ENCODE measurements around the gene FCSK. TPM values are rescaled to one million over a fixed set of nuclear protein-coding genes. Genes with fewer than 3 reads are reported as not detected.

FCSK gene
- total RNA-seq, 3 donors from 2014 or later (not counting 1 experiment from before 2014, with no cell fraction given) = 28.5 to 33.0 (median 29.6) TPM

DNA sequence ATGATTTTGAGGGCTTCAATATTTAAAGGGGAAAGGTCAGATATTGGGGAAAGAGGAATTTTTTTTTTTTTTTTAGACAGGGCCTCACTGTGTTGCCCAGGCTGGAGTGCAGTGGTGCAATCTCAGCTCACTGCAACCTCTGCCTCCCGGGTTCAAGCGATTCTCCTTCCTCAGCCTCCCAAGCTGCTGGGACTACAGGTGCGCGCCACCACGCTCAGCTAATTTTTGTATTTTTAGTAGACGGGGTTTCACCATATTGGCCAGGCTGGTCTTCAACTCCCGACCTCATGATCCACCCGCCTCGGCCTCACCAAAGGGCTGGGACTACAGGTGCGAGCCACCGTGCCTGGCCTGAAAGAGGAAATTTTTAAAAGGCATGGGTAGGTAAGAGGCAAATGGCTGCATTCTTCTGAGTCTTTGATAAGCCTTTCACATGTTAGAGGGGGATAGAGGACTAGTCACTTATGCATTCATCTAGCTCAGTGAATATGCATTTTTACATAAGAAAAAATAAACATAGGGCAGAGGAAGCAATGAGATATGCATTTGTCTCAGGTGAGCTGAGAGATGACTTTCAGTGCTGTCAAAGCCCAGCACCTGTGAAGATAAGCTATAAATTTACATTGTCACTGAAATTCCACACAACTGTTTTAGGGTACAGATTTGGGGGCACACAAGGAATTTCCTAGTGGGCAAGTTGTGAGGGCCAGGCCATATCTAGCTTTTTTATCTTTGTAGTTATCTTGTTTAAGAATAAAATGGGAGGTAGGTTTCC lies 1.1 kb upstream of the FCSK start:
- DNase-seq = no peak
- Mint-ChIP-seq H3K27me3 (ENCODE audit: low read depth in 2 of 2) (no peaks in the 10 kb centered on the region), H3K4me1 (peaks cover 10 to 20% of the 10 kb centered on the region in 2 donors), H3K9me3 (no peaks in the 10 kb centered on the region), H3K4me3 (peak overlapping the region; percentile 95), H3K27ac (peak overlapping the region; percentile 83 to 92), H3K36me3 (no peaks in the 10 kb centered on the region)
- no peak for ATAC-seq
- H3K4me1 ChIP-seq (ENCODE audit: control insufficient read depth, insufficient read depth, low read length) = peaks cover 21% of the 10 kb centered on the region
- peak overlapping the region; percentile 89 for H3K27ac ChIP-seq (ENCODE audit: low read length)
- TF ChIP-seq, protein P1, sequence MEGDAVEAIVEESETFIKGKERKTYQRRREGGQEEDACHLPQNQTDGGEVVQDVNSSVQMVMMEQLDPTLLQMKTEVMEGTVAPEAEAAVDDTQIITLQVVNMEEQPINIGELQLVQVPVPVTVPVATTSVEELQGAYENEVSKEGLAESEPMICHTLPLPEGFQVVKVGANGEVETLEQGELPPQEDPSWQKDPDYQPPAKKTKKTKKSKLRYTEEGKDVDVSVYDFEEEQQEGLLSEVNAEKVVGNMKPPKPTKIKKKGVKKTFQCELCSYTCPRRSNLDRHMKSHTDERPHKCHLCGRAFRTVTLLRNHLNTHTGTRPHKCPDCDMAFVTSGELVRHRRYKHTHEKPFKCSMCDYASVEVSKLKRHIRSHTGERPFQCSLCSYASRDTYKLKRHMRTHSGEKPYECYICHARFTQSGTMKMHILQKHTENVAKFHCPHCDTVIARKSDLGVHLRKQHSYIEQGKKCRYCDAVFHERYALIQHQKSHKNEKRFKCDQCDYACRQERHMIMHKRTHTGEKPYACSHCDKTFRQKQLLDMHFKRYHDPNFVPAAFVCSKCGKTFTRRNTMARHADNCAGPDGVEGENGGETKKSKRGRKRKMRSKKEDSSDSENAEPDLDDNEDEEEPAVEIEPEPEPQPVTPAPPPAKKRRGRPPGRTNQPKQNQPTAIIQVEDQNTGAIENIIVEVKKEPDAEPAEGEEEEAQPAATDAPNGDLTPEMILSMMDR (IDR thresholded peaks at IDR 0.05) = no peak
- H3K9me3 ChIP-seq (ENCODE audit: control insufficient read depth, insufficient read depth, low read length) = no peaks in the 10 kb centered on the region
- H3K27me3 ChIP-seq (ENCODE audit: control insufficient read depth, insufficient read depth, low read length) = no peaks in the 10 kb centered on the region
- peak overlapping the region; percentile 73 for H3K4me3 ChIP-seq (ENCODE audit: low read length)
- WGBS (ENCODE audit: insufficient coverage) = over 99% methylated on average over 11 of the region's 11 CpGs
- intact Hi-C loops (cut with micrococcal nuclease) = loop anchor here (5.0 kb wide), 1 partner anchor 51 kb away; no protein-coding TSS in a partner anchor
- H3K36me3 ChIP-seq (ENCODE audit: control insufficient read depth, insufficient read depth, low read length) = no peaks in the 10 kb centered on the region

DNA sequence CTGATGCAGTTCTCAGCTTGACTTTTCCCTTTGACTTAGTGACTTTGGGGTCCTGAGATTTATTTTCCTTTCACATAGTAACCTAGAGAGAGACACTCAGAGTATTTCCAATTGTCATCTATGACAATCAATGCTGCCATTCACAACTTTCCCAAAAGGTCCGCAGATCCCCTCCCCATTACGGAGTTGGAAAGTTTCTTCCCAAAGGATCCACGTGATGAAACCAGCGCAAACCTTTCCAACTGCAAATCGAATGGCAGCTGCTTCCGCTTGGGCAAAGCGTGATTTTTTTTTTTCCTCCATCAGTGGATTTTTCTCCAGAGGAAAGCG lies 538 bp upstream of the FCSK start:
- H3K27ac ChIP-seq (ENCODE audit: low read length) = peak overlapping the region; percentile 89

GRCh38 chr16:70455910-70456309 lies 1.5 kb downstream of the FCSK start:
- Histone ChIP-seq H3K27ac (ENCODE audit: low read length) (no peak overlapping the region), H3K4me1 (ENCODE audit: control insufficient read depth, insufficient read depth, low read length) (peaks cover 26% of the 10 kb centered on the region), H3K36me3 (ENCODE audit: control insufficient read depth, insufficient read depth, low read length) (no peaks in the 10 kb centered on the region), H3K27me3 (ENCODE audit: control insufficient read depth, insufficient read depth, low read length) (no peaks in the 10 kb centered on the region), H3K4me3 (ENCODE audit: low read length) (no peak overlapping the region), H3K9me3 (ENCODE audit: control insufficient read depth, insufficient read depth, low read length) (no peaks in the 10 kb centered on the region)
- Mint-ChIP-seq H3K4me1 (peaks cover 10 to 24% of the 10 kb centered on the region in 2 donors), H3K9me3 (no peaks in the 10 kb centered on the region), H3K27me3 (ENCODE audit: low read depth in 2 of 2) (no peaks in the 10 kb centered on the region), H3K27ac (no peak overlapping the region), H3K4me3 (peak overlapping the region; percentile 64), H3K36me3 (no peaks in the 10 kb centered on the region)
- TF ChIP-seq, protein P1 (IDR thresholded peaks at IDR 0.05) = no peak
- ATAC-seq = no peak
- 96% methylated on average over 7 of the region's 7 CpGs for WGBS (ENCODE audit: insufficient coverage)
- no peak for DNase-seq
- intact Hi-C loops (cut with micrococcal nuclease) = no loop called here

More for the DNA sequence above, 538 bp upstream of the FCSK start:
- H3K9me3 Mint-ChIP-seq = no peaks in the 10 kb centered on the region
- Histone ChIP-seq H3K27me3 (ENCODE audit: control insufficient read depth, insufficient read depth, low read length) (no peaks in the 10 kb centered on the region), H3K4me1 (ENCODE audit: control insufficient read depth, insufficient read depth, low read length) (peaks cover 21% of the 10 kb centered on the region), H3K4me3 (ENCODE audit: low read length) (peak overlapping the region; percentile 73), H3K36me3 (ENCODE audit: control insufficient read depth, insufficient read depth, low read length) (no peaks in the 10 kb centered on the region), H3K9me3 (ENCODE audit: control insufficient read depth, insufficient read depth, low read length) (no peaks in the 10 kb centered on the region)
- intact Hi-C loops (cut with micrococcal nuclease) = loop anchor here (1.0 to 5.0 kb wide), 3 partner anchors 15 to 73 kb away; partner anchors contain the start of gene ST3GAL2
- ATAC-seq (no peak), DNase-seq (no peak)
- no peaks in the 10 kb centered on the region for H3K36me3 Mint-ChIP-seq
- H3K27ac Mint-ChIP-seq = peak overlapping the region; percentile 83 to 92
- H3K4me3 Mint-ChIP-seq = peak overlapping the region; percentile 95
- 1% methylated on average over 8 of the region's 8 CpGs for WGBS (ENCODE audit: insufficient coverage)
- no peaks in the 10 kb centered on the region for H3K27me3 Mint-ChIP-seq (ENCODE audit: low read depth in 2 of 2)
- TF ChIP-seq, protein P1 (IDR thresholded peaks at IDR 0.05) = no peak
- H3K4me1 Mint-ChIP-seq = peaks cover 10 to 20% of the 10 kb centered on the region in 2 donors

All from natural killer cell (primary cell).